ENCODE results near the gene ADARB2.

Gene ADARB2

GRCh38 chr10:1687190-1687589 lies 50.1 kb downstream of the ADARB2 start:
- TF ChIP-seq CTCF (IDR thresholded peaks at IDR 0.05; ENCODE audit: insufficient read depth, low read length, missing control alignments): no peak
- H3K4me3 ChIP-seq (ENCODE audit: low read depth, low read length): no peak overlapping the region
- CTCF ChIA-PET: no interaction called here
- POLR2A ChIA-PET: no interaction called here
- no peak for DNase-seq (ENCODE audit: low read depth, low spot score)

- CTCF ChIA-PET: no interaction called here
These were observed 50.9 kb downstream of the ADARB2 start for GRCh38 chr10:1686491-1686749.

GRCh38 chr10:1685699-1686490 lies 51.4 kb downstream of the ADARB2 start:
- ChIA-PET POLR2A (no interaction called here), CTCF (no interaction called here)
- TF ChIP-seq CTCF (IDR thresholded peaks at IDR 0.05; ENCODE audit: insufficient read depth, low read length, missing control alignments): no peak
- H3K4me3 ChIP-seq (ENCODE audit: low read depth, low read length): no peak overlapping the region
- no peak for DNase-seq (ENCODE audit: low read depth, low spot score)

More at GRCh38 chr10:1686491-1686749, 50.9 kb downstream of the ADARB2 start:
- DNase-seq (ENCODE audit: low read depth, low spot score): no peak
- no peak for TF ChIP-seq CTCF (IDR thresholded peaks at IDR 0.05; ENCODE audit: insufficient read depth, low read length, missing control alignments)
- H3K4me3 ChIP-seq (ENCODE audit: low read depth, low read length): no peak overlapping the region
- POLR2A ChIA-PET: no interaction called here

- TF ChIP-seq CTCF (IDR thresholded peaks at IDR 0.05; ENCODE audit: insufficient read depth, low read length, missing control alignments): no peak
- CTCF ChIA-PET: no interaction called here
- H3K4me3 ChIP-seq (ENCODE audit: low read depth, low read length): no peak overlapping the region
- POLR2A ChIA-PET: no interaction called here
- DNase-seq (ENCODE audit: low read depth, low spot score): no peak
These were observed 52.3 kb downstream of the ADARB2 start for GRCh38 chr10:1684991-1685390.

- DNase-seq (ENCODE audit: low read depth, low spot score): no peak
- TF ChIP-seq CTCF (IDR thresholded peaks at IDR 0.05; ENCODE audit: insufficient read depth, low read length, missing control alignments): no peak
- no peak overlapping the region for H3K4me3 ChIP-seq (ENCODE audit: low read depth, low read length)
- ChIA-PET CTCF (no interaction called here), POLR2A (no interaction called here)
These were observed 53.7 kb downstream of the ADARB2 start for GRCh38 chr10:1683649-1684048.

- POLR2A ChIA-PET: no interaction called here
- CTCF ChIA-PET: no interaction called here
- no peak for DNase-seq (ENCODE audit: low read depth, low spot score)
- TF ChIP-seq CTCF (IDR thresholded peaks at IDR 0.05; ENCODE audit: insufficient read depth, low read length, missing control alignments): no peak
- H3K4me3 ChIP-seq (ENCODE audit: low read depth, low read length): no peak overlapping the region
These were observed 57.3 kb downstream of the ADARB2 start for GRCh38 chr10:1679821-1680650.

All from AG04449 (cell line).